ENCODE measurements around the gene NDUFB10.

NDUFB10 gene

GRCh38 chr16:1982013-1982433 lies 22.7 kb downstream of the NDUFB10 start:
- in situ Hi-C loops (cut with MboI; ENCODE audit: low sequenced_read_pairs) = no loop called here

GRCh38 chr16:1982991-1983543 lies 23.7 kb downstream of the NDUFB10 start:
- in situ Hi-C loops (cut with MboI; ENCODE audit: low sequenced_read_pairs) = no loop called here

- in situ Hi-C loops (cut with MboI; ENCODE audit: low sequenced_read_pairs) = no loop called here
These were observed 24.4 kb downstream of the NDUFB10 start, which contains the start of gene GFER for GRCh38 chr16:1983544-1984346. Gene GFER, plus strand, starts transcription at chr16:1984193. Its CDS starts 26 bp downstream, at chr16:1984219.

- in situ Hi-C loops (cut with MboI; ENCODE audit: low sequenced_read_pairs) = no loop called here
These were observed 25.2 kb downstream of the NDUFB10 start for GRCh38 chr16:1984347-1985225.

- in situ Hi-C loops (cut with MboI; ENCODE audit: low sequenced_read_pairs) = no loop called here
These were observed 26.3 kb downstream of the NDUFB10 start for GRCh38 chr16:1985466-1986150.

GRCh38 chr16:1987198-1987597 lies 27.9 kb downstream of the NDUFB10 start:
- in situ Hi-C loops (cut with MboI; ENCODE audit: low sequenced_read_pairs) = no loop called here

- in situ Hi-C loops (cut with MboI; ENCODE audit: low sequenced_read_pairs) = no loop called here
These were observed 30.1 kb downstream of the NDUFB10 start, which contains the start of gene SYNGR3 for GRCh38 chr16:1989209-1990100. Gene SYNGR3, plus strand, starts transcription at chr16:1989970. Its CDS starts 133 bp downstream, at chr16:1990103.

- in situ Hi-C loops (cut with MboI; ENCODE audit: low sequenced_read_pairs) = no loop called here
These were observed 30.7 kb downstream of the NDUFB10 start for GRCh38 chr16:1990101-1990350.

- in situ Hi-C loops (cut with MboI; ENCODE audit: low sequenced_read_pairs) = no loop called here
These were observed 31.2 kb downstream of the NDUFB10 start for GRCh38 chr16:1990351-1991134.

- in situ Hi-C loops (cut with MboI; ENCODE audit: low sequenced_read_pairs) = no loop called here
These were observed 31.8 kb downstream of the NDUFB10 start for GRCh38 chr16:1991135-1991551.

GRCh38 chr16:1991588-1991947 lies 32.2 kb downstream of the NDUFB10 start:
- in situ Hi-C loops (cut with MboI; ENCODE audit: low sequenced_read_pairs) = no loop called here

GRCh38 chr16:1991948-1992703 lies 32.8 kb downstream of the NDUFB10 start:
- in situ Hi-C loops (cut with MboI; ENCODE audit: low sequenced_read_pairs) = no loop called here

GRCh38 chr16:1992704-1993317 lies 33.5 kb downstream of the NDUFB10 start:
- in situ Hi-C loops (cut with MboI; ENCODE audit: low sequenced_read_pairs) = no loop called here

GRCh38 chr16:1993731-1994131 lies 34.4 kb downstream of the NDUFB10 start:
- in situ Hi-C loops (cut with MboI; ENCODE audit: low sequenced_read_pairs) = no loop called here

- in situ Hi-C loops (cut with MboI; ENCODE audit: low sequenced_read_pairs) = no loop called here
These were observed 38.4 kb downstream of the NDUFB10 start for GRCh38 chr16:1997494-1998359.

GRCh38 chr16:1998360-1998835 lies 39.1 kb downstream of the NDUFB10 start:
- in situ Hi-C loops (cut with MboI; ENCODE audit: low sequenced_read_pairs) = no loop called here

All from HL-60/S4 (cell line).